SK-N-SH treated with all-trans-retinoic acid at 6 μM for 48 hours (cell line): ENCODE data around the gene PROX2.

ENCODE experiments used
- CSDC2 ChIP-seq: fragments of 250-450 bp; sonication (Bioruptor Pico); IDR thresholded peaks from 2 replicates; pipeline ENCODE4 v1.5.0; 2020; ENCODE audit warnings: mild to moderate bottlenecking, moderate library complexity
- CSRNP3 ChIP-seq: fragments of 250-450 bp; sonication (Bioruptor Pico); IDR thresholded peaks from 2 replicates; pipeline ENCODE4 v1.5.1; 2021; ENCODE audit warnings: mild to moderate bottlenecking, moderate library complexity
- ESRRG ChIP-seq: fragments of 250-450 bp; sonication (Bioruptor Pico); IDR thresholded peaks from 2 replicates; pipeline ENCODE4 v1.6.1; 2021; ENCODE audit warnings: mild to moderate bottlenecking
- SNAI2 ChIP-seq: fragments of 250-450 bp; sonication (Bioruptor Pico); IDR thresholded peaks from 2 replicates; pipeline ENCODE4 v1.5.0; 2020; ENCODE audit warnings: mild to moderate bottlenecking, moderate library complexity
- ZC3H10 ChIP-seq: fragments of 250-450 bp; sonication (Bioruptor Pico); IDR thresholded peaks from 2 replicates; pipeline ENCODE4 v1.5.1; 2021; ENCODE audit warnings: mild to moderate bottlenecking, moderate library complexity
- ZFP3 ChIP-seq: fragments of 250-450 bp; sonication (Bioruptor Pico); IDR thresholded peaks from 2 replicates; pipeline ENCODE4 v1.5.0; 2020; ENCODE audit warnings: mild to moderate bottlenecking, moderate library complexity
- ZNF565 ChIP-seq: fragments of 450-650 bp; formaldehyde crosslinking; conservative IDR thresholded peaks from 2 replicates; pipeline ENCODE4 v1.5.0; 2020; ENCODE audit warnings: low read depth, mild to moderate bottlenecking, moderate library complexity

GRCh38 chr14:74898083-74898482, 22.1 kb upstream of the PROX2 start:
- TF ChIP-seq ZFP3 (CRISPR knock-in tag) (no peak), CSDC2 (CRISPR knock-in tag) (no peak), SNAI2 (CRISPR knock-in tag) (no peak), ZNF565 (CRISPR knock-in tag) (no peak), ZC3H10 (no peak), ESRRG (CRISPR knock-in tag) (no peak), CSRNP3 (CRISPR knock-in tag) (no peak)
